WTC11 (cell line): ENCODE results near the gene LMF1.

ENCODE experiments used
- CTCF ChIP-seq: fragments of 200-600 bp; IDR thresholded peaks from 2 replicates; pipeline ENCODE4 v1.8.0; 2022; ENCODE audit warnings: antibody characterized with exemption
- ESRRA ChIP-seq: sonication (generic); formaldehyde crosslinking; IDR thresholded peaks from 2 replicates; pipeline ENCODE4 v1.8.1; 2022; ENCODE audit warnings: mild to moderate bottlenecking, missing genetic modification reagents, borderline replicate concordance
- JAZF1 ChIP-seq: fragments of 250-450 bp; sonication (Bioruptor Pico); IDR thresholded peaks from 2 replicates; pipeline ENCODE4 v1.9.0; 2021; ENCODE audit warnings: moderate library complexity, mild to moderate bottlenecking, inconsistent platforms
- TEAD4 ChIP-seq: sonication (generic); formaldehyde crosslinking; IDR thresholded peaks from 2 replicates; pipeline ENCODE4 v1.8.0; 2022; ENCODE audit warnings: mild to moderate bottlenecking, missing genetic modification reagents
- ZNF138 ChIP-seq: sonication (generic); formaldehyde crosslinking; conservative IDR thresholded peaks from 2 replicates; pipeline ENCODE4 v1.8.1; 2022; ENCODE audit warnings: mild to moderate bottlenecking, moderate library complexity, missing genetic modification reagents
- TF ChIP-seq, protein P1 (sequence below): fragments of 250-450 bp; sonication (Bioruptor Pico); IDR thresholded peaks from 2 replicates; pipeline ENCODE4 v1.9.0; 2021; ENCODE audit warnings: mild to moderate bottlenecking

DNA sequence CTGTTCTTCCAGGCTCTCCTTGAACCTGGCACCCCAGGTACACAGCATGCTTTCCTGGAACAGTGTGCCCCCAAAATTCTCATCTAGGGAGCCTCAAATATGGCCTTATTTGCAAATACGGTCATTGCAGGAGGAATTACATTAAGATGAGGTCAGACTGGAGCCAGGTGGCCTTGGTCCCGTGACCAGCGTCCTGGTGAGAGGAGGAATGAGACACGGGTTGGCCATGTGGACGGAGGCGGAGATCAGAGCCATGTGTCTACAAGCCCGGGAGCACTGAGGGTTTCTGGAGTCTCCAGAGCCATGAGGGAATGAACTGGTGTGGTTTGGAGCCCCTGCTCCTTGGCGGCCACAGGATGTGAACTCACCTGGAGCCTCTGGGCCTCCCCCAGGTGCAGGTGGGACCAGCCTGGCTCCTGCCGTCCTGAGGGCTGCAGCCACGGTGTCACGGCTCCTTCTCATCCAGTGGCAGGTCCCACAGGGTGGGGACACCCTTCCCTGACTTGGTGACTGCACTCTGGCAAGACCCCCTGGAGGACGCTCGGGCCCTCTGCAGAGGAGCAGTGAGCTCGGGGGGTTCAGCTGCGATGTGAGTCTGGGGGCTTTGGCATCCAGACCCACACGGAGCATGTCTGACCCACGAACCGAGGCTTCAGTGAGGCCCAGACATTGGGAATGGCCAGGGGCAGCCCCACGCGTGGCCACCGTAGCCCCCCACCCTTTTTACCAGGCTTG lies 148.4 kb downstream of the LMF1 start:
- no peak for TF ChIP-seq CTCF
- TF ChIP-seq JAZF1 (CRISPR knock-in tag) = no peak
- TF ChIP-seq, protein P1, sequence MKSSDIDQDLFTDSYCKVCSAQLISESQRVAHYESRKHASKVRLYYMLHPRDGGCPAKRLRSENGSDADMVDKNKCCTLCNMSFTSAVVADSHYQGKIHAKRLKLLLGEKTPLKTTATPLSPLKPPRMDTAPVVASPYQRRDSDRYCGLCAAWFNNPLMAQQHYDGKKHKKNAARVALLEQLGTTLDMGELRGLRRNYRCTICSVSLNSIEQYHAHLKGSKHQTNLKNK (CRISPR knock-in tag) = no peak
- TF ChIP-seq ESRRA = no peak
- TF ChIP-seq TEAD4 (CRISPR knock-in tag) = no peak
- TF ChIP-seq ZNF138 (CRISPR knock-in tag) = no peak
